Measurements from ENCODE around the gene CA10. TPM values are rescaled to one million over a fixed set of nuclear protein-coding genes. Genes with fewer than 3 reads are reported as not detected.

CA10 gene
- total RNA-seq, 6 experiments from 2014 or later, result not detected

DNA sequence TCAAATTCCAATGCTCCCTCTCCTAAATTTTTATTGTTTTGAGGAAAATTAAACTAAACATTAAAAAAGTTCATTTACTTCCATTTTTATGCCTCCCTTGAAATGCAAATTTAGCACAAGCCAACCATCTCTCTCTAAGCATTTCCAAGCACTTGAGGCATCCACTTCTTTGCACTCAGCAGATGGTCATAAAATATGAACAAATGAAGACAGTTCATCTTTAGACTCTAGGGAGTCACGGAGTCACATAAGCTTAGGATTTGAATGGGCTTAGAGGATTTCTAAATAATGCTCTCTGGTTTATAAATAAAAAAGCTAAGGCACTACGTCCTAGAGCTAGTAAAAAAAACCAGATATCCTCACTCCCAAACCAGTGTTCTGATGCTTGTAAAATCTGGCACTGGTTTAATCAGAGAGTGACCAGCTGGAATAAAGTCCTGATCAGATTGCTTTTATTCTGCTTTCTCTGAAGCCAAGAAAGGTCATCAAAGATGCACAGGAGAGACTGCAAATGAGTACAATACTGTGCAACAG is 204.2 kb downstream of the CA10 start:
- no peak for DNase-seq
- Histone ChIP-seq H3K27me3 (no peaks in the 10 kb centered on the region), H3K9me3 (no peaks in the 10 kb centered on the region), H3K36me3 (no peaks in the 10 kb centered on the region), H3K4me3 (no peak overlapping the region), H3K4me1 (no peaks in the 10 kb centered on the region), H3K27ac (no peak overlapping the region)
- ATAC-seq, result no peak
- 11% methylated on average over 2 of the region's 2 CpGs for WGBS (ENCODE audit: insufficient coverage, low coverage, low lambda C conversion rate, missing lambda C conversion rate)
- TF ChIP-seq POLR2A (IDR thresholded peaks at IDR 0.05), result no peak
- TF ChIP-seq, protein P1, sequence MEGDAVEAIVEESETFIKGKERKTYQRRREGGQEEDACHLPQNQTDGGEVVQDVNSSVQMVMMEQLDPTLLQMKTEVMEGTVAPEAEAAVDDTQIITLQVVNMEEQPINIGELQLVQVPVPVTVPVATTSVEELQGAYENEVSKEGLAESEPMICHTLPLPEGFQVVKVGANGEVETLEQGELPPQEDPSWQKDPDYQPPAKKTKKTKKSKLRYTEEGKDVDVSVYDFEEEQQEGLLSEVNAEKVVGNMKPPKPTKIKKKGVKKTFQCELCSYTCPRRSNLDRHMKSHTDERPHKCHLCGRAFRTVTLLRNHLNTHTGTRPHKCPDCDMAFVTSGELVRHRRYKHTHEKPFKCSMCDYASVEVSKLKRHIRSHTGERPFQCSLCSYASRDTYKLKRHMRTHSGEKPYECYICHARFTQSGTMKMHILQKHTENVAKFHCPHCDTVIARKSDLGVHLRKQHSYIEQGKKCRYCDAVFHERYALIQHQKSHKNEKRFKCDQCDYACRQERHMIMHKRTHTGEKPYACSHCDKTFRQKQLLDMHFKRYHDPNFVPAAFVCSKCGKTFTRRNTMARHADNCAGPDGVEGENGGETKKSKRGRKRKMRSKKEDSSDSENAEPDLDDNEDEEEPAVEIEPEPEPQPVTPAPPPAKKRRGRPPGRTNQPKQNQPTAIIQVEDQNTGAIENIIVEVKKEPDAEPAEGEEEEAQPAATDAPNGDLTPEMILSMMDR (IDR thresholded peaks at IDR 0.05), result no peak
- intact Hi-C loops (cut with DNase I), result no loop called here

DNA sequence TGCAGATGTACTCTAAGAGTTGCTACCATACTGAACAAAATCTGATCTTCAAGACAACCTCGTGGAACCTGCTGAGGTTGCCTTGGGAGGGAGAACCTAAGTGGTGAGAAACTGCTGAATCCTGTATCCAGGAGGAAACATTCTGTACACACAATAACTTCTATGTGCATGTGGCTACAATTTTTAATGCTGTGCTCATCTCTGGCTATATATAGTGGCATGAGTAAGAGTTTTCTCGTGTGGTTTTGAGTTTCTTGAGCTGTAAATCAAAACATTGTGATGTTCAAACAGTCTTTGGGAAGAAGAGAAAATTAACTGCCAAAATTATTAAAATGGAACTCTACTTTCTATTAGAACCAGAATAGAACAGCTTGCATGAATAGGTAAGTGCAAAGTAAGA is 206.8 kb downstream of the CA10 start:
- TF ChIP-seq, protein P1 (IDR thresholded peaks at IDR 0.05), result no peak
- TF ChIP-seq POLR2A (IDR thresholded peaks at IDR 0.05), result no peak
- 7% methylated on average over 2 of the region's 2 CpGs for WGBS (ENCODE audit: insufficient coverage, low coverage, low lambda C conversion rate, missing lambda C conversion rate)
- ATAC-seq (no peak), DNase-seq (no peak)
- no peaks in the 10 kb centered on the region for H3K9me3 ChIP-seq
- H3K4me1 ChIP-seq, result no peaks in the 10 kb centered on the region
- no peaks in the 10 kb centered on the region for H3K27me3 ChIP-seq
- H3K36me3 ChIP-seq, result no peaks in the 10 kb centered on the region
- no peak overlapping the region for H3K27ac ChIP-seq
- H3K4me3 ChIP-seq, result no peak overlapping the region
- intact Hi-C loops (cut with DNase I), result no loop called here

GRCh38 chr17:51948128-51948527 is 210.4 kb downstream of the CA10 start:
- 72% methylated on average over 4 of the region's 4 CpGs for WGBS (ENCODE audit: insufficient coverage, low coverage, low lambda C conversion rate, missing lambda C conversion rate)
- no peak for ATAC-seq
- intact Hi-C loops (cut with DNase I), result no loop called here

DNA sequence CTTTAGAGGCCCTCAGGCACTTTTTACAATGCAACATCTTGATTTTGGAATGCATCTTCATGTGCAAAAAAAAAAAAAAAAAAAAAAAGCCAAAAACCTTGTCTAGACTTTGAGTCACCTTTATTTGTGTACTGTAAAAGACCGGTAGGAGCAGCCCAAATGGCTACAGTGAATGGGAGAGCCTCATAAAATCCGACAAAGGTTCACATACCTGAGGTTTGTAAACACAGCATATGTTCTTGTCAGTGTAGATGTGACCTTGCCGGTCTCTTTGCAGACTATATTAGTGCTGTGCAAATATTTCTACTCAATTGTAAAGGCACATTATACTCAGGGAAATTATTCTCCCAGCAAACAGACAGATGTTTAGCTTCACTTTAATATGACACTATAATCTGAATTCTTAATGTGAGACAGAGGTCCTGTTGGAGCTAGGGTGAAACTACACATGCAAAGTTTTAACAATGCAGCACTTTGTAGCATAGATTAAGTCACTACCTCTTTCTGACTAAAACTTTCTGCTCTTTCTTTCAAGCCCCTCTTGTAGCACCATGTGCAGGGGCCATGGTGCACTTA is 211.3 kb downstream of the CA10 start:
- ATAC-seq (no peak), DNase-seq (no peak)
- intact Hi-C loops (cut with DNase I), result no loop called here
- Histone ChIP-seq H3K36me3 (no peaks in the 10 kb centered on the region), H3K9me3 (no peaks in the 10 kb centered on the region), H3K27me3 (no peaks in the 10 kb centered on the region), H3K4me1 (no peaks in the 10 kb centered on the region), H3K4me3 (no peak overlapping the region), H3K27ac (no peak overlapping the region)
- TF ChIP-seq, protein P1 (IDR thresholded peaks at IDR 0.05), result no peak
- no peak for TF ChIP-seq POLR2A (IDR thresholded peaks at IDR 0.05)
- 37% methylated on average over 3 of the region's 3 CpGs for WGBS (ENCODE audit: insufficient coverage, low coverage, low lambda C conversion rate, missing lambda C conversion rate)

More at GRCh38 chr17:51948128-51948527, 210.4 kb downstream of the CA10 start:
- Histone ChIP-seq H3K9me3 (no peaks in the 10 kb centered on the region), H3K27ac (no peak overlapping the region), H3K4me3 (no peak overlapping the region), H3K27me3 (no peaks in the 10 kb centered on the region), H3K4me1 (no peaks in the 10 kb centered on the region), H3K36me3 (no peaks in the 10 kb centered on the region)
- DNase-seq, result no peak
- TF ChIP-seq, protein P1 (IDR thresholded peaks at IDR 0.05), result no peak
- TF ChIP-seq POLR2A (IDR thresholded peaks at IDR 0.05), result no peak

All from right lobe of liver (tissue), 6 donors.